Endodermal cell (in vitro differentiated cells): ENCODE results near the gene ARHGAP12. TPM values are rescaled to one million over a fixed set of nuclear protein-coding genes. Genes with fewer than 3 reads are reported as not detected.
A peak's percentile ranks its signal among the peaks of the same experiment; 100 is the strongest.

Source experiments
- DNase-seq: peaks from one replicate; pipeline ENCODE4 v3.0.0-alpha.2; 2017
- H3K27ac ChIP-seq: 2 replicates; pipeline ENCODE4 v1.5.1; 2013; ENCODE audit warnings: mild to moderate bottlenecking, low read depth, low read length, moderate library complexity
- H3K27me3 ChIP-seq: 2 replicates; pipeline ENCODE4 v1.6.1; 2013; ENCODE audit warnings: mild to moderate bottlenecking, low read length, moderate library complexity; ENCODE audit not compliant: insufficient read depth, control insufficient read depth, poor library complexity, severe bottlenecking
- H3K36me3 ChIP-seq: 2 replicates; pipeline ENCODE4 v1.7.0; 2013; ENCODE audit warnings: mild to moderate bottlenecking, low read length, moderate library complexity; ENCODE audit not compliant: control insufficient read depth, insufficient read depth
- H3K4me1 ChIP-seq: one replicate; pipeline ENCODE4 v1.7.0; 2013; ENCODE audit warnings: low read length; ENCODE audit not compliant: control insufficient read depth, insufficient read depth
- H3K4me3 ChIP-seq: 2 replicates; pipeline ENCODE4 v1.5.1; 2013; ENCODE audit warnings: mild to moderate bottlenecking, low read length, moderate library complexity
- H3K9ac ChIP-seq: 2 replicates; pipeline ENCODE4 v1.6.1; 2013; ENCODE audit warnings: mild to moderate bottlenecking, low read length, moderate library complexity; ENCODE audit not compliant: poor library complexity, severe bottlenecking; ENCODE audit errors: extremely low read depth
- H3K9me3 ChIP-seq: 2 replicates; pipeline ENCODE4 v1.6.1; 2013; ENCODE audit warnings: mild to moderate bottlenecking, low read length, moderate library complexity; ENCODE audit not compliant: control insufficient read depth
- H3K27ac Mint-ChIP-seq: 2 replicates; pipeline ENCODE4 v1.8.0; 2020; ENCODE audit warnings: mixed read lengths
- H3K27me3 Mint-ChIP-seq: 2 replicates; pipeline ENCODE4 v1.8.0; 2021; ENCODE audit warnings: mild to moderate bottlenecking, mixed read lengths; ENCODE audit not compliant: insufficient read depth
- H3K36me3 Mint-ChIP-seq: 2 replicates; pipeline ENCODE4 v1.8.0; 2020; ENCODE audit warnings: low read depth, mixed read lengths
- H3K4me1 Mint-ChIP-seq: 2 replicates; pipeline ENCODE4 v1.8.0; 2020; ENCODE audit warnings: mixed read lengths
- H3K4me3 Mint-ChIP-seq: 2 replicates; pipeline ENCODE4 v1.8.0; 2020; ENCODE audit warnings: mild to moderate bottlenecking, moderate library complexity, mixed read lengths
- H3K9me3 Mint-ChIP-seq: 2 replicates; pipeline ENCODE4 v1.8.0; 2020; ENCODE audit warnings: mild to moderate bottlenecking, mixed read lengths
- WGBS, 2 experiments: methylation state at CpG; one replicate each; pipeline versions ENCODE4 v1.1.5 to v1.1.7; 2013; ENCODE audit warnings: missing lambda C conversion rate in 2 of 2, mixed read lengths in 1 of 2; ENCODE audit not compliant: insufficient coverage in 1 of 2, insufficient read length in 1 of 2; 5-methylcytosine and 5-hydroxymethylcytosine counted together
- total RNA-seq, 2 donors: library from RNA; stranded (reverse); fragmentation: NEBNext Ultra II Directional in 1 of 2; extraction: Animal tissue kit (Norgen Biotek cat#: 25700) in 1 of 2; gene quantifications; 2 replicates in 1 of 2; 3 replicates in 1 of 2; pipeline ENCODE4 v1.2.1, GENCODE V29; 2021
- TF ChIP-seq, protein P1 (sequence below): fragments of 200-600 bp; sonication (generic); conservative IDR thresholded peaks from 2 replicates; pipeline ENCODE4 v1.5.0; 2021; ENCODE audit warnings: antibody characterized with exemption, mild to moderate bottlenecking

ARHGAP12 gene
- total RNA-seq, 2 donors from 2014 or later, result 49.6 to 49.8 TPM

DNA sequence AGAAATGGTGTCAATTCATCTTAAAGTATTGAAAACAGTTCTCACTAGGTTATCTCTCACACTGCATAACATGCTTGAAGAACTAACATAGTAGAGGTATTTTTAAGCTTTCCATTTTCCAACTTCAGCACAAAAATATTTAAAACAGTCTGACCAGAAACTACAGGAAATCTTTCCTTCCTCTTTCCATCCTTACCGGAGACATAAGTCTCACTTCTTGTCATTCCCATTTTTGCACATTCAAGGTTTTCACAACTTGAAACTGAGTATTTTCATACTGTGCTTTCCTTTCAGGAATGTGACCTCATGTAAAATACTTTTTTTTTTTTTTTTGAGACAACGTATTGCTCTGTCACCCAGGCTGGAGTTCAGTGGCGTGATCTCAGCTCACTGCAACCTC is 45.2 kb downstream of the ARHGAP12 start:
- no peaks in the 10 kb centered on the region for H3K27me3 Mint-ChIP-seq
- no peak overlapping the region for H3K4me3 ChIP-seq
- H3K36me3 ChIP-seq, result peaks cover 11% of the 10 kb centered on the region
- no peaks in the 10 kb centered on the region for H3K27me3 ChIP-seq
- H3K9me3 Mint-ChIP-seq, result no peaks in the 10 kb centered on the region
- no peaks in the 10 kb centered on the region for H3K9me3 ChIP-seq
- WGBS, 2 experiments, result 72 to 87% methylated on average over 2 to 3 of the region's 3 CpGs
- peak overlapping the region; percentile 23 for H3K27ac Mint-ChIP-seq
- TF ChIP-seq, protein P1, sequence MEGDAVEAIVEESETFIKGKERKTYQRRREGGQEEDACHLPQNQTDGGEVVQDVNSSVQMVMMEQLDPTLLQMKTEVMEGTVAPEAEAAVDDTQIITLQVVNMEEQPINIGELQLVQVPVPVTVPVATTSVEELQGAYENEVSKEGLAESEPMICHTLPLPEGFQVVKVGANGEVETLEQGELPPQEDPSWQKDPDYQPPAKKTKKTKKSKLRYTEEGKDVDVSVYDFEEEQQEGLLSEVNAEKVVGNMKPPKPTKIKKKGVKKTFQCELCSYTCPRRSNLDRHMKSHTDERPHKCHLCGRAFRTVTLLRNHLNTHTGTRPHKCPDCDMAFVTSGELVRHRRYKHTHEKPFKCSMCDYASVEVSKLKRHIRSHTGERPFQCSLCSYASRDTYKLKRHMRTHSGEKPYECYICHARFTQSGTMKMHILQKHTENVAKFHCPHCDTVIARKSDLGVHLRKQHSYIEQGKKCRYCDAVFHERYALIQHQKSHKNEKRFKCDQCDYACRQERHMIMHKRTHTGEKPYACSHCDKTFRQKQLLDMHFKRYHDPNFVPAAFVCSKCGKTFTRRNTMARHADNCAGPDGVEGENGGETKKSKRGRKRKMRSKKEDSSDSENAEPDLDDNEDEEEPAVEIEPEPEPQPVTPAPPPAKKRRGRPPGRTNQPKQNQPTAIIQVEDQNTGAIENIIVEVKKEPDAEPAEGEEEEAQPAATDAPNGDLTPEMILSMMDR, result no peak
- peaks cover 33% of the 10 kb centered on the region for H3K4me1 Mint-ChIP-seq
- no peaks in the 10 kb centered on the region for H3K4me1 ChIP-seq
- H3K9ac ChIP-seq, result no peak overlapping the region
- H3K4me3 Mint-ChIP-seq, result no peak overlapping the region
- DNase-seq, result no peak
- H3K27ac ChIP-seq, result no peak overlapping the region
- H3K36me3 Mint-ChIP-seq, result peaks cover 24% of the 10 kb centered on the region

DNA sequence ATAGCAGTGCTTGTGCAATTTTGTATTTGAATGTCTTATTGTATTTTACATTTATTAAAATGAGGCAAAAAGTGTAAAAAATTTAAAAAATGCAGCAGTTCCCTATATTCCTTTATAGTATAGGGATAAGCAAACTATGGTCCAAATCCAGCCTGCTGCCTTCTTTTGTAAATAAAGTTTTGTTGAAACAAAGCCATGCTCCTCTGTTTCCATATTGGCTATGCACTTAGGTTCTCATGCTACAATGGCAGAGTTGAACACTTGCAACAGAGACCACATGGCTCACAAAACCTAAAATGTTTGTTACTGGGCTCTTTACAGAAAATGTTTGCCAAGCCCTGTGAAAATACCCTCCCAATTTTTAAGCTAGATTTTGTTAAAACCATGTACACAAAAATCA is 50.1 kb downstream of the ARHGAP12 start:
- Histone ChIP-seq H3K36me3 (peaks cover 4% of the 10 kb centered on the region), H3K4me3 (no peak overlapping the region), H3K27me3 (no peaks in the 10 kb centered on the region), H3K27ac (no peak overlapping the region), H3K9me3 (no peaks in the 10 kb centered on the region), H3K4me1 (no peaks in the 10 kb centered on the region), H3K9ac (no peak overlapping the region)
- Mint-ChIP-seq H3K27me3 (no peaks in the 10 kb centered on the region), H3K27ac (no peak overlapping the region), H3K4me3 (no peak overlapping the region), H3K36me3 (peaks cover 15% of the 10 kb centered on the region), H3K9me3 (no peaks in the 10 kb centered on the region), H3K4me1 (peaks cover 17% of the 10 kb centered on the region)
- TF ChIP-seq, protein P1, result no peak
- DNase-seq, result no peak

DNA sequence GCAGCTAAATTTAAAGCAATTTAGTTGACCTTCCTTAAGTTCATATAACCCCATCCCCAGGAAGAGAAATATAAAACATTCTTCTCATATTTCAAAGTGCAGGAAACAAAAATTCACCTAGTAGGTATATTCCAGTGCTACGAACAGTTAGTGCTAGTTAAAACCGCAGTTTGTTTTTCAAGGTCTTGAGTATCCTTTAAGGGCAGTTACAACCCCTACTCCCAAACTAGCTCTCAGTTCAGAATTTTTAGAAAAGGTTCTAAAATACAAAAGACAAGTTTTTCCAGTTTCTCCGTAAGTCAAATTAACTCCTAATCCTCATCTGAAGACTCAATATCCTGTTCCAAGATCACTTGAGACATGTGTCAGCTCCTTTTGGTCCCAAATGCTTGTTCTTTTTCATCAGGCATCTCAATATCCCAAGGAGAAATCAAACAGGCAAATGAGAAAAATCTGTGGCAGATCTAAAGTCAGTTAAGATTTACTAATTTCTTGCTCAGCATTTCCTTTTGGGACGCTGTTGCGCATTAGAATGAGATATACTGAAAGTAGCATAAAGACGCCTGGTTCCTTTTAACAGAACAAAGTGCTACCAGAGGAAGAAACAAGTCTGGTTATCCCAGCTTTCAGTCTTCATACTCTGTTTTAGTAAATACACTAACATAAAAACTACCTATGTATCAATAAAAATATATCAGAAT is 51.8 kb downstream of the ARHGAP12 start:
- 96% methylated on average over 5 to 6 of the region's 6 CpGs for WGBS, 2 experiments
- no peak overlapping the region for H3K9ac ChIP-seq
- H3K9me3 ChIP-seq, result no peaks in the 10 kb centered on the region
- Mint-ChIP-seq H3K4me3 (no peak overlapping the region), H3K36me3 (peaks cover 12% of the 10 kb centered on the region), H3K27me3 (no peaks in the 10 kb centered on the region), H3K4me1 (peaks cover 15% of the 10 kb centered on the region), H3K9me3 (no peaks in the 10 kb centered on the region), H3K27ac (no peak overlapping the region)
- H3K27me3 ChIP-seq, result no peaks in the 10 kb centered on the region
- peaks cover 4% of the 10 kb centered on the region for H3K36me3 ChIP-seq
- no peak overlapping the region for H3K4me3 ChIP-seq
- H3K27ac ChIP-seq, result no peak overlapping the region
- H3K4me1 ChIP-seq, result no peaks in the 10 kb centered on the region
- no peak for DNase-seq
- TF ChIP-seq, protein P1, result no peak
